Measurements from ENCODE around the gene EBF3.

Gene EBF3

DNA sequence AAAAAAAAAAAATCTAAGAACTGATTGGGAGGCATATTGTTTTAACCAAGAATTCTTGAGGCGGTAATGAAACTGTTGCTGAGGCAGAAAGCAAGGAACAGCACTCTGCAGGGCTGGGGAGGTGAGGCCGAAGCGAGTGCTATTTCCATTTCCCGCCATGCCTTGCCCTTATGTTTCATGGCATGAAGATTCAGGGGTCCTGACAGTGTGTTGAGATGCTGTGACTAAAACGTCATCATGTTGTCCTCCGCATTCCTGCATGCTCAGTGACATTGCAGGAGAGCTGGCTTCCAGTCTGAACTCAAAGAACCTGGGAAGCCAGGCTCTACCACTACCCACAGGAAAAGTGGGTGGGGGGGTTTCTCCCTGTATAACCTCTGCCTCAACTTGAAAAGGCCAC is 85.2 kb downstream of the EBF3 start:
- in situ Hi-C loops (cut with HindIII; ENCODE audit: low sequenced_read_pairs) = no loop called here

DNA sequence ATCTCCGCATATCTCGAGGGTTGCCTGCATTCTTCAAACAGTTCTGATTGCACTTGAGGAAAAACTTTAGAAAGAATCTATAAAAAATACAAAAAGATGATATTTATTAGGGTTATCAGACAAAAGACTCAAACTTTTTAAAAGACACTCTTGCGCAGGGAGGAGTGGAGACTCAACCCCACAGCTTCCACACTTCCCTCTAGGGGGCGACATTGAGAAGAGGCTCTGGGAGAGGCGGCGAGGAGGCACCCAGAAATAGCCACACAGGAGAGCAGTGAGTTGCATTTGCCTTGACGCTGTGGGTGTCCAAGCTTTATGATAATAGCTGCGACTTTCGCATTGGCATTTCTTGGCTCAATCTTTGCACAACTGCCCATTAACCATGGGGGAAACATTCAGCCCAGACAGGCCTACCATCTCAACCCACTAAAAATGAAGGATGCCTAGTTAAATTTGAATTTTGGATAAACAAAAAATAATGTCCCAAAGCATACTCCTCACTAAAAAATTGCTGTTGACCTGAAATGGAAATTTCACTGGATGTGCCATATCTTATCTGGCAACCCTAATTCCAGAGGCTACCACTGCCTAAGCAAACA is 86.2 kb downstream of the EBF3 start:
- in situ Hi-C loops (cut with HindIII; ENCODE audit: low sequenced_read_pairs) = no loop called here

DNA sequence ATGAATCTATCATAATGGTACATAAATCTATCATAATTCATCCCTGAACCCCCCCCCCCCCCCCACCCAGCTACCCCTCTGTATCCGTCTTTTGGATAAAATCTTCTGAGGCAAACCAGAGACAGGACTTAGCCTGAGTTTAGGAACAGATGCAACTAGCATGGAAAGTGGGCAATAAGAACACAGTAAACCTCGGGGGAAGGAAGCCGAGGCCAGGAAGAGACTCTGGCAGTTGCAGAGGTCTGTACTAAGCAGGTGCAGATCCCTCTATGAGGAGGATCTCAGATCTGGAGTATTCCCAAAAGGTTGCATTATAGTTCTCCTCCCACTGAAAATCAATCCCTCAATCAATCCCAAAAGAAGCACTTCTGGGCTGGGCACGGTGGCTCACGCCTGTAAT is 87.2 kb downstream of the EBF3 start:
- in situ Hi-C loops (cut with HindIII; ENCODE audit: low sequenced_read_pairs) = no loop called here

GRCh38 chr10:129875993-129876726 is 87.9 kb downstream of the EBF3 start:
- in situ Hi-C loops (cut with HindIII; ENCODE audit: low sequenced_read_pairs) = no loop called here

DNA sequence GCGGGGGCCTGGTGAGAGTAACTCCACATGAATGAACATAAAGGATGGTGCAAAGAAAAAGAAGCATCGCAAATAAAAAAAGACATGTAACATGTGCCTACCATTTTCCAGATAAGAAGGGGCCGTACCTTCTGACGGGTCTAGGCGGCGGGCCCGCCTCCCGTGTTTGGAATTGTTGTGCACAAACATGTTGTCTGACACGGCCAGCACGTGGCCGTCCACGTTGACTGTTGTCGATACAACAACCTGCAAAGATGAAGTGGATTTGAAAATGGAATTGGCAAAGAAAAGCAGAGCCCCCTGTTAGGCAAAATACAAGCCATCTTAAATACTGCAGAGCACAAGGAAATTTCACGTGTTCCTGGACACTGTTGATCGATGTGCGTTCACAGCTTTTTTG is 90.7 kb downstream of the EBF3 start:
- in situ Hi-C loops (cut with HindIII; ENCODE audit: low sequenced_read_pairs) = no loop called here

GRCh38 chr10:129871966-129872365 is 92.1 kb downstream of the EBF3 start:
- in situ Hi-C loops (cut with HindIII; ENCODE audit: low sequenced_read_pairs) = no loop called here

- in situ Hi-C loops (cut with HindIII; ENCODE audit: low sequenced_read_pairs) = no loop called here
These were observed 93.0 kb downstream of the EBF3 start for GRCh38 chr10:129870961-129871621.

DNA sequence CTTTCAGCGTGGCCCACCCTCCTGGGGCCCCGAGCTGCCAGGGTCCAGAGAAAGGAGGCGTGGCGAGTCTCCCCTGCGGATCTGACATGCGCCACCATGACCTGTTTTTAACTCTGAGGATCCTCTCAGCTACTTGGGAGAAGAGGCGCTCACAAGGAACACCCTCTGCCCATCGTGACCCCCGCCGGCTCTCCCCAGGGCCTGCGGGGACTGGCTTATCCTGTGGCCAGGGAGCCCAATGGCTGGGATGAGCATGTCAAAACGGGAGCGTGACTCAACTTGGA is 93.7 kb downstream of the EBF3 start:
- in situ Hi-C loops (cut with HindIII; ENCODE audit: low sequenced_read_pairs) = no loop called here

DNA sequence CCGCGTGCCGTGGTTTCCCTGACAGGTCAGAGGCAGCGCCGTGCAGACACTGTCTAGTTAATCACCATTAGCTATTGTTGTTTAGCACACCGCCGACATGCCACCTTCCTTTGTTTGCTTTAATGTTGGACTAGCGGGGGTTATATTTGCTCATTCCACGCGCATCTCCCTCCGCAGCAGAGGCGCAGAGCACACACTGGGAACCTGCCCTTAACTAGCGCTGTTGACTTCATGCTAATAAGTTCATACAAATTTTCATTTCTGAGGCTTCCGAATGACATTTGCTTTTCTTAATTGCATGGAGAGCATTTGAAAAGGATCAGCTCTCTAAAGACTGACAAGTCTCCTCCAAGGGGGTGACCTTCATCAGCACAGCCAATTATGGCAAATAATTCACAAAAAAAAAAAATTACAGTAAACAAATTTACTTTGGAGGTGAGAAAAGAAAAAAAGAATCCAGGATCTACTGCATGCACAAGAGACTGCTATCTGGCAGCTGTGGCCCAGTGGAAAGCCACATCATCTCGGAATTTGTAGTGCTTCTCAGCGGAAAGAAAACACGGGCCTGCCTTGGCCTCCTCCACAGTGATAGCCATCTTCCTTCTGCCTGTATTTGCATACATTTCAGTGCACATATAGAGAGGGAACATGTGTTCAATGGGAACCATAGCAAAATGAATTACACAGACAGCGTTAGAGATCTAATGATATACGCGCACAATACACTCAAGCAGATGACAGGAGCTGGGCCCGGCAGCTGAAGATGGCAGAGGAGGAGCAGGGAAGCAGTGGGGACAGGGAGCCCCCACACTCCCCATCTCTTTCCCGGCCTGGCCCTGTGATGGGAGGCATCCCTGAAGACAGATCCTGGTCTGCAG is 94.2 kb downstream of the EBF3 start:
- in situ Hi-C loops (cut with HindIII; ENCODE audit: low sequenced_read_pairs) = no loop called here

- in situ Hi-C loops (cut with HindIII; ENCODE audit: low sequenced_read_pairs) = no loop called here
These were observed 95.5 kb downstream of the EBF3 start for GRCh38 chr10:129868449-129869035.

DNA sequence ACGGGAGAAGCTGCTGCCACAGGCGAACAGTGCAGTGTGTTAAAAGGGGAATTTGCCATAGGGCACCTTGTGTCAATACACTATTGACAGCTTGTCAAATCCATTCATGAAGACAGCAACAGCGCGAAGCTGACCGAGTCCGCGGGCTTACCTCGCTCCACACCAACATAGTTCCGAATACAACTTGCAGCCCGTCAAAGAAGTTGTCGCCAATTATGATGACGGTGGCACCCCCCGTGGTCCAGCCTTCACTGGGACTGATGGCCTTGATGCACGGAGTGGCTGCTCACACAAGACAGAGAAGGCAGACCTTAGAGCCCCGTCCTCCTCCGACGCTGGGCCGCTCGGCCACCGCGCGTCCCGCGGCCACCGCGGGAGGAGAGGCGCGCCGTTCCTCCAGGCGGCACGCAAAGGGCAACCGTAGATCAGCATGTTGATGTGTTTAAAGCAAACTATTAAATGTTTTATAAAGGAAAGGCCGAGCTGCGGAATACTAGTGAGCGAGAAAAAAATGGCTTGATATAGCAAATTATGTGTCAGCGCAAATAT is 96.4 kb downstream of the EBF3 start:
- in situ Hi-C loops (cut with HindIII; ENCODE audit: low sequenced_read_pairs) = no loop called here

GRCh38 chr10:129866894-129867293 is 97.2 kb downstream of the EBF3 start:
- in situ Hi-C loops (cut with HindIII; ENCODE audit: low sequenced_read_pairs) = no loop called here

- in situ Hi-C loops (cut with HindIII; ENCODE audit: low sequenced_read_pairs) = no loop called here
These were observed 98.1 kb downstream of the EBF3 start for GRCh38 chr10:129865960-129866359.

- in situ Hi-C loops (cut with HindIII; ENCODE audit: low sequenced_read_pairs) = no loop called here
These were observed 98.7 kb downstream of the EBF3 start for GRCh38 chr10:129865413-129865812.

DNA sequence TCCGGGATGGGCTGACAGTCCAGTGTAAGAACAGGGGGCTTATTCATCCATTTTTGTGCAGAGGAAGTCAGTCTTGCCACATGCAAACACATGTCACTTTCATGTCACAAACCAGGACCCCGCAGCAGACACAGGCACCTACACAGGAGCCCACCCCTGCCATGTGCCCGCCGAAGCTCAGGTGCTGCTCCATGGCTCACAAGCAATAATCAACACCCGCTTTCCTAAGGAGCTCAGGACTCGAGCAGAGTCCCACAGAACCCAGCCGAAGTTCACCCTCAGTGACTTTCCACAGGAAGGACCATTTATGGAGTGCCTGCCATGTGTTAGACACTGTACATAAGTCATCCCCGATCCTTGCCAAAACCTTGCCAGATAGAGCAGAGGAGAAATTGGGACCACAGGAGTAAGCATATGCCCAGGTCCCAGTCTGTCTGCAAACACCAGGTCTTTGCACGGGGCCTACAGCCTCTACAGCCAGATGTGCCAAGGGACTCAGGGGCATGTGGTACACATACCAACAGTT is 99.4 kb downstream of the EBF3 start:
- in situ Hi-C loops (cut with HindIII; ENCODE audit: low sequenced_read_pairs) = loop anchor here (5.0 kb wide), 1 partner anchor 88 kb away; no protein-coding TSS in a partner anchor

DNA sequence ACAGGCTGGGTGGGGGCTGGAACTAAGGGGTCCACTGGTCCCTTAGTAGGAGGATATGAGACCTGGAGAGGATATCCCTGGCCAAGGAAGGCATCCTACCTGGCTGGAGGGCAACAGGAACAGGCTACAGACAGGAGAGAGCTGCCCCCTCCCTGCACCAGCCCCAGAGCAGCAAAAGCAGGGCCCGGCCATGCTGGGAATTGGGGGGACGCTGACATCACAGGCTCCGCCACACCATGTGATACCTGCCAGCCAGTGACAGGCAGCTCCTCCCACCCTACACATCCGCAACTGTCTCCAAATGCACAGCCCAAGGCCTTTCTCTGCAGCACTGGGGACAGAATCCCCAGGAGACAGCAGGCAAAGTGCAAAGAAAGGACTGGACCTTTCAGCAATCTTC is 100.0 kb downstream of the EBF3 start:
- in situ Hi-C loops (cut with HindIII; ENCODE audit: low sequenced_read_pairs) = loop anchor here (5.0 kb wide), 1 partner anchor 88 kb away; no protein-coding TSS in a partner anchor

- in situ Hi-C loops (cut with HindIII; ENCODE audit: low sequenced_read_pairs) = loop anchor here (5.0 kb wide), 1 partner anchor 89 kb away; no protein-coding TSS in a partner anchor
These were observed 100.8 kb downstream of the EBF3 start for GRCh38 chr10:129863201-129863663.

- in situ Hi-C loops (cut with HindIII; ENCODE audit: low sequenced_read_pairs) = loop anchor here (5.0 kb wide), 1 partner anchor 90 kb away; no protein-coding TSS in a partner anchor
These were observed 102.1 kb downstream of the EBF3 start for GRCh38 chr10:129861776-129862531.

DNA sequence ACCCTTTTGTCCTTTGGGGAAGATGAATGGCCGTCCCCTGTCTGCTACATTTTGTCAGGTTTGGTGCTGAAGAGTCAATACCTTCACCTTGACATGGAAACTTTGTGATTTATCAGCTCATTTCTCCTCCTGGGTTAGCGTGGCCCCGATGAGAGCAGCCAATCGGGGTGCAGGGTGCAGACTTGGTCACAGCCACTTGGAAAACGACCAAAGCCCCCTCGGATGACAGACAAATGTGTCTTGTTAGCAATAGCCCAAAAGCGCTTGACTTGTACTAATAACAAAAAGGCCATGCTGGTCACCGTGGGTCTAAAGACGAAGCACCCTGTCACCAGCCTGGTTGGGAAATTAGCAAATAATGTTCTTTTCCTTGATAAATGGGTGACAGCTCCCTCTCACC is 103.7 kb downstream of the EBF3 start:
- in situ Hi-C loops (cut with HindIII; ENCODE audit: low sequenced_read_pairs) = loop anchor here (5.0 kb wide), 1 partner anchor 92 kb away; no protein-coding TSS in a partner anchor

All from endothelial cell of hepatic sinusoid (primary cell).